Panc1 (cell line): ENCODE measurements around the gene FLVCR1. TPM values are rescaled to one million over a fixed set of nuclear protein-coding genes. Genes with fewer than 3 reads are reported as not detected.
"Not testable (repeated sequence)": the region's sequence is repeated elsewhere in the genome, so short reads cannot be mapped to it uniquely, and the experiment has no call there.

Experiments used
- ATAC-seq: fragments of 200-7000 bp; cut with Tn5 transposase; 2 replicates; pipeline ENCODE4 v1.9.1; 2020; ENCODE audit warnings: mild to moderate bottlenecking, moderate library complexity
- BruUV-seq: library from RNA; stranded (reverse); fragments of 400-500 nt; replicated peaks from 2 replicates; lab custom pipeline; 2021; lab: Mats Ljungman, UMichigan
- CTCF ChIA-PET: fragments of 300-600 bp; sonication (Branson Sonifier 250); formaldehyde crosslinking; loops from one replicate; lab custom pipeline; 2022; ENCODE audit warnings: antibody characterized with exemption; lab: Charles Lee
- POLR2A ChIA-PET: fragments of 300-600 bp; sonication (Branson Sonifier 250); formaldehyde crosslinking; loops from one replicate; lab custom pipeline; 2022; ENCODE audit warnings: antibody characterized with exemption; lab: Charles Lee
- DNase-seq: peaks from one replicate; pipeline ENCODE4 v3.0.0-alpha.2; 2010; ENCODE audit warnings: low read depth, low spot score
- H3K27ac ChIP-seq: 2 replicates; pipeline ENCODE4 v1.5.1; 2011; ENCODE audit warnings: mild to moderate bottlenecking, low read length, inconsistent platforms
- H3K27me3 ChIP-seq: fragments of 200-500 bp; sonication (Bioruptor generic); 2 replicates; pipeline ENCODE4 v1.6.0; 2014; ENCODE audit warnings: low read length, inconsistent platforms; ENCODE audit not compliant: control insufficient read depth, insufficient read depth
- H3K36me3 ChIP-seq: fragments of 200-500 bp; sonication (Bioruptor generic); 2 replicates; pipeline ENCODE4 v1.5.1; 2014; ENCODE audit warnings: inconsistent platforms, mild to moderate bottlenecking, low read length, moderate library complexity; ENCODE audit not compliant: control insufficient read depth, insufficient read depth
- H3K4me1 ChIP-seq: 2 replicates; pipeline ENCODE4 v1.5.1; 2011; ENCODE audit warnings: inconsistent platforms, mild to moderate bottlenecking, low read length, moderate library complexity; ENCODE audit not compliant: control insufficient read depth, insufficient read depth
- H3K4me3 ChIP-seq, 2 experiments: 2 replicates each; pipeline ENCODE4 v1.5.1; 2011 to 2012; ENCODE audit warnings: low read depth in 2 of 2, low read length in 2 of 2, mild to moderate bottlenecking in 2 of 2, inconsistent platforms in 1 of 2, moderate library complexity in 1 of 2
- H3K9me3 ChIP-seq: fragments of 200-500 bp; sonication (Bioruptor generic); 2 replicates; pipeline ENCODE4 v1.5.1; 2014; ENCODE audit warnings: low read depth, mild to moderate bottlenecking, inconsistent platforms, low read length, moderate library complexity; ENCODE audit not compliant: control insufficient read depth, insufficient read depth
- CTCF ChIP-seq: fragments of 450-650 bp; IDR thresholded peaks from 2 replicates; pipeline ENCODE4 v1.5.1; 2017; ENCODE audit warnings: mild to moderate bottlenecking
- POLR2AphosphoS5 ChIP-seq: IDR thresholded peaks from 2 replicates; pipeline ENCODE4 v1.6.1; 2012; ENCODE audit warnings: mild to moderate bottlenecking, low read depth, low read length, moderate library complexity
- SIN3A ChIP-seq: IDR thresholded peaks from 2 replicates; pipeline ENCODE4 v1.6.1; 2012; ENCODE audit warnings: low read depth, mild to moderate bottlenecking, low read length, moderate library complexity, borderline replicate concordance; ENCODE audit not compliant: insufficient read depth
- TCF7L2 ChIP-seq: IDR thresholded peaks from 2 replicates; pipeline ENCODE4 v1.6.1; 2011; ENCODE audit warnings: mild to moderate bottlenecking, low read depth, low read length, inconsistent platforms
- in situ Hi-C: cut with HindIII; loops from 2 replicates; pipeline ENCODE4 v1.10.0; 2016; ENCODE audit warnings: low sequenced_read_pairs, low pct_unique_long_range_greater_than_20kb
- intact Hi-C: fragments of 100-400 bp; cut with micrococcal nuclease; formaldehyde crosslinking; loops from one replicate; pipeline ENCODE4 v1.10.0; 2022; ENCODE audit not compliant: unreplicated experiment
- total RNA-seq: library from RNA; stranded (reverse); gene quantifications from one replicate; pipeline ENCODE4 v1.2.1, GENCODE V29; 2021; ENCODE audit not compliant: unreplicated experiment
- TF ChIP-seq, protein P1 (sequence below), 2 experiments: IDR thresholded peaks; 2 replicates each; pipeline ENCODE4 v1.6.1; 2011 to 2012; ENCODE audit warnings: low read depth in 2 of 2, control low read depth in 1 of 2, low read length in 1 of 2, mild to moderate bottlenecking in 1 of 2, moderate library complexity in 1 of 2; ENCODE audit not compliant: insufficient read depth in 1 of 2

The FLVCR1 gene
- total RNA-seq, 1 experiment from 2014 or later = 21.4 TPM

GRCh38 chr1:212903664-212904063 lies 45.6 kb downstream of the FLVCR1 start:
- BruUV-seq = no TSS peak

GRCh38 chr1:212908071-212908470 lies 50.0 kb downstream of the FLVCR1 start:
- H3K36me3 ChIP-seq, H3K27ac ChIP-seq, in situ Hi-C loops, CTCF ChIA-PET, POLR2A ChIA-PET, H3K4me3 ChIP-seq, ATAC-seq, H3K4me1 ChIP-seq, H3K27me3 ChIP-seq, intact Hi-C loops, H3K9me3 ChIP-seq, BruUV-seq, DNase-seq: not testable (repeated sequence)

More at GRCh38 chr1:212903664-212904063, 45.6 kb downstream of the FLVCR1 start:
- intact Hi-C loops = no loop called here
- ATAC-seq (no peak), DNase-seq (no peak)
- Histone ChIP-seq H3K36me3 (no peaks in the 10 kb centered on the region; the same call in 1 of the 2 replicates), H3K27me3 (no peaks in the 10 kb centered on the region), H3K9me3 (no peaks in the 10 kb centered on the region), H3K27ac (no peak overlapping the region), H3K4me1 (no peaks in the 10 kb centered on the region), H3K4me3 (no peak overlapping the region)
- ChIA-PET CTCF (no interaction called here), POLR2A (no interaction called here)
- in situ Hi-C loops = no loop called here
- TF ChIP-seq SIN3A (no peak), TCF7L2 (no peak), CTCF (no peak), POLR2AphosphoS5 (no peak)
- TF ChIP-seq, protein P1, sequence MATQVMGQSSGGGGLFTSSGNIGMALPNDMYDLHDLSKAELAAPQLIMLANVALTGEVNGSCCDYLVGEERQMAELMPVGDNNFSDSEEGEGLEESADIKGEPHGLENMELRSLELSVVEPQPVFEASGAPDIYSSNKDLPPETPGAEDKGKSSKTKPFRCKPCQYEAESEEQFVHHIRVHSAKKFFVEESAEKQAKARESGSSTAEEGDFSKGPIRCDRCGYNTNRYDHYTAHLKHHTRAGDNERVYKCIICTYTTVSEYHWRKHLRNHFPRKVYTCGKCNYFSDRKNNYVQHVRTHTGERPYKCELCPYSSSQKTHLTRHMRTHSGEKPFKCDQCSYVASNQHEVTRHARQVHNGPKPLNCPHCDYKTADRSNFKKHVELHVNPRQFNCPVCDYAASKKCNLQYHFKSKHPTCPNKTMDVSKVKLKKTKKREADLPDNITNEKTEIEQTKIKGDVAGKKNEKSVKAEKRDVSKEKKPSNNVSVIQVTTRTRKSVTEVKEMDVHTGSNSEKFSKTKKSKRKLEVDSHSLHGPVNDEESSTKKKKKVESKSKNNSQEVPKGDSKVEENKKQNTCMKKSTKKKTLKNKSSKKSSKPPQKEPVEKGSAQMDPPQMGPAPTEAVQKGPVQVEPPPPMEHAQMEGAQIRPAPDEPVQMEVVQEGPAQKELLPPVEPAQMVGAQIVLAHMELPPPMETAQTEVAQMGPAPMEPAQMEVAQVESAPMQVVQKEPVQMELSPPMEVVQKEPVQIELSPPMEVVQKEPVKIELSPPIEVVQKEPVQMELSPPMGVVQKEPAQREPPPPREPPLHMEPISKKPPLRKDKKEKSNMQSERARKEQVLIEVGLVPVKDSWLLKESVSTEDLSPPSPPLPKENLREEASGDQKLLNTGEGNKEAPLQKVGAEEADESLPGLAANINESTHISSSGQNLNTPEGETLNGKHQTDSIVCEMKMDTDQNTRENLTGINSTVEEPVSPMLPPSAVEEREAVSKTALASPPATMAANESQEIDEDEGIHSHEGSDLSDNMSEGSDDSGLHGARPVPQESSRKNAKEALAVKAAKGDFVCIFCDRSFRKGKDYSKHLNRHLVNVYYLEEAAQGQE (IDR thresholded peaks at IDR 0.05; ENCODE audit: insufficient read depth in 1 of 2, low read depth in 2 of 2, low read length in 1 of 2) = no peak

- in situ Hi-C loops = no loop called here
These were observed 50.9 kb downstream of the FLVCR1 start for GRCh38 chr1:212908971-212909370.

More at GRCh38 chr1:212908971-212909370, 50.9 kb downstream of the FLVCR1 start:
- intact Hi-C loops = no loop called here
- H3K27me3 ChIP-seq = no peaks in the 10 kb centered on the region
- ATAC-seq (no peak), DNase-seq (no peak)
- no TSS peak for BruUV-seq
- ChIA-PET CTCF (no interaction called here), POLR2A (no interaction called here)
- H3K4me1 ChIP-seq = no peaks in the 10 kb centered on the region
- H3K4me3 ChIP-seq = no peak overlapping the region
- H3K9me3 ChIP-seq = no peaks in the 10 kb centered on the region
- TF ChIP-seq CTCF = no peak
- no peak for TF ChIP-seq TCF7L2
- TF ChIP-seq, protein P1 (IDR thresholded peaks at IDR 0.05; ENCODE audit: insufficient read depth in 1 of 2, low read depth in 2 of 2, low read length in 1 of 2) = no peak
- no peak for TF ChIP-seq POLR2AphosphoS5
- TF ChIP-seq SIN3A = no peak
- H3K27ac ChIP-seq = no peak overlapping the region
- H3K36me3 ChIP-seq = no peaks in the 10 kb centered on the region
